ENCODE results near the gene SPATA31A5.
"Not testable (repeated sequence)": the region's sequence is repeated elsewhere in the genome, so short reads cannot be mapped to it uniquely, and the experiment has no call there.

Gene SPATA31A5

DNA sequence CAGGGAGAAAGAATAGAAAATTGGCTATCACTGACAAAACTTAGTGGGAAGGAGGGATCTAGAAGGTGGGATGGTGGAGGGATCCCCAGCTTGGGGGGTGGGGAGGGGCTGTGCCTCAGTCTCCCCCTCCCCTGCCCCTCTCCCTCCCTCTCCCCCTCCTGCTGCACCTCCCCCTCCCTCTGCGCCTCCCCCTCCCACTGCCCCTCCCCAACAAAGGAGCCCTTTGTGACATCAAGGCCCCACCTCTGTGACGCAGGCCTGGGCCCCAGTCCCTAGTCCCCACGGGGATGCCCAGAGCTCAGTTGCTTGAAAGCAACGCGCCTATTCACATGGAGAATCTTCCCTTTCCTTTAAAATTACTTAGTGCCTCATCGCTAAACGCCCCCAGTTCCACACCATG lies at the start of gene SPATA31A5:
Gene SPATA31A5 (plus strand): TSS at position 301 of the 400 bp plus-strand sequence. CDS start 29 bp downstream, at position 330.
- not testable (repeated sequence) for DNase-seq (ENCODE audit: low read depth); H3K4me3 ChIP-seq (ENCODE audit: low read depth, low read length)

DNA sequence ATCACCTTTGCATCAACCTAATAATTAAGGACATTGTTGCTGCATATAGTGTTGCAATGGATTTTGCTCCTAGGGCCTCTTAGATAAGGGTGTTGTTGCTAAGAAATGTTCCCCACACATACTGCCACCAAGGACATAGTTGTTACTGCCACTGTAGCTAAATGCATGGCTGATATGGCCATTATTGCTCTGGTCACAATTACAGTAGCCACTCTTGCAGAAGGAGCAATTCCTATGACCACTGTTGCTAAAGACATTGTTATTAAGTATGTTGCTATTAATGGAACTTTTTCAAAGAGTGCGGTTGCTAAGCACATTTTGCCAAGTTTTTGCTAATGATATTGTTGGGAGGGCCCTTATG lies 48.8 kb downstream of the SPATA31A5 start:
- not testable (repeated sequence) for DNase-seq (ENCODE audit: low read depth); H3K4me3 ChIP-seq (ENCODE audit: low read depth, low read length)

DNA sequence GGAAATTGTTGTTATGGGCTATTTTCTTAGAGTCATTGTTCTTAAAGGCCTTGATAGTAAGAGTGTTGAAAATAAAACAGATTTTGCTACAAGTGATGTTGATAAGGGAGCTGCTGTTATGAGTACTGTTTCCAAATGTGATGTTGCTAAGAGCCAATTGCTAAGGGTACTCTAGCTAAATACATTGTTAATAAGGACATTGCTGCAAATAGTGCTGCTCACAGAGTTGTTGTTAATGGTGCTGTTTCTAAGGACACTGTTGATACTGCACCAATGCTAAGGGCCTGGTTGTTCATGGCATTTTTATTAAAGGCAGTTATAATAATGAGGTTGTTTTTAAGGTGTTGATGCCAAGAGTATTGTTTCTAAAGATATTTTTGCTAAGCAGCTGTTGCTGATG lies 52.2 kb downstream of the SPATA31A5 start:
- H3K4me3 ChIP-seq (ENCODE audit: low read depth, low read length); DNase-seq (ENCODE audit: low read depth): not testable (repeated sequence)
